GM12878 (cell line): ENCODE results near the gene SOBP. TPM values are rescaled to one million over a fixed set of nuclear protein-coding genes. Genes with fewer than 3 reads are reported as not detected.
A peak's percentile ranks its signal among the peaks of the same experiment; 100 is the strongest.

Experiments used
- CHD2 ChIP-seq: IDR thresholded peaks from 2 replicates; pipeline ENCODE4 v1.6.1; 2011; ENCODE audit warnings: low read depth, low read length, improper control_type of control experiment, borderline replicate concordance
- CUX1 ChIP-seq: IDR thresholded peaks from 2 replicates; pipeline ENCODE4 v1.6.1; 2012; ENCODE audit warnings: improper control_type of control experiment, low read depth, low read length; ENCODE audit not compliant: insufficient replicate concordance
- IKZF1 ChIP-seq: fragments of 450-650 bp; conservative IDR thresholded peaks from 2 replicates; pipeline ENCODE4 v1.6.1; 2017; ENCODE audit warnings: antibody characterized with exemption, mild to moderate bottlenecking
- KLF5 ChIP-seq: fragments of 450-650 bp; IDR thresholded peaks from 2 replicates; pipeline ENCODE4 v1.6.1; 2014; ENCODE audit warnings: mild to moderate bottlenecking; ENCODE audit not compliant: partially characterized antibody
- RAD21 ChIP-seq: IDR thresholded peaks from 2 replicates; pipeline ENCODE4 v1.6.1; 2011; ENCODE audit warnings: mild to moderate bottlenecking, low read depth, low read length, moderate library complexity; ENCODE audit not compliant: insufficient read depth
- ZBTB4 ChIP-seq: fragments of 450-650 bp; formaldehyde crosslinking; IDR thresholded peaks from 2 replicates; pipeline ENCODE4 v1.4.0; 2022; ENCODE audit warnings: mild to moderate bottlenecking, moderate library complexity
- ZNF384 ChIP-seq: IDR thresholded peaks from 2 replicates; pipeline ENCODE4 v1.6.1; 2012; ENCODE audit warnings: low read depth, mild to moderate bottlenecking, low read length, improper control_type of control experiment, borderline replicate concordance
- ZNF687 ChIP-seq: fragments of 450-650 bp; IDR thresholded peaks from 2 replicates; pipeline ENCODE4 v1.6.1; 2017; ENCODE audit warnings: mild to moderate bottlenecking, moderate library complexity
- polyA plus RNA-seq, 11 experiments: library from polyadenylated mRNA; depleted of rRNA in 4 of 11; unstranded in 6 of 11; stranded (reverse) in 5 of 11; fragments of >200 nt; fragmentation: Nextera tagmentation in 4 of 11; fragmentation: Illumina TruSeq in 1 of 11; extraction: Ambion mirVana in 4 of 11; extraction: Trizol in 1 of 11; gene quantifications; 1 replicate in 1 of 11; 2 replicates in 10 of 11; pipeline versions ENCODE4 v1.2.1 to v1.2.3, GENCODE V29; 2011 to 2016; ENCODE audit warnings: inconsistent platforms in 2 of 11, missing spikeins in 2 of 11, low read depth in 1 of 11
- total RNA-seq, 4 experiments: library from RNA; depleted of rRNA in 3 of 4; stranded (reverse); fragments of >200 nt in 3 of 4; fragmentation: Illumina TruSeq in 1 of 4; extraction: Trizol in 1 of 4; gene quantifications; 2 replicates each; pipeline versions ENCODE4 v1.2.1 to v1.2.3, GENCODE V29; 2013 to 2021

SOBP gene
- total and polyA plus RNA-seq, 10 of the 15 experiments (the other 5 are each of a cell fraction or from before 2014, with no cell fraction given), result 0.49 to 1.9 (median 0.78) TPM

- no peak for TF ChIP-seq CUX1
- no peak for TF ChIP-seq ZNF687
- peak; percentile 70 for TF ChIP-seq RAD21
- TF ChIP-seq KLF5, result no peak
- TF ChIP-seq ZBTB4 (CRISPR knock-in tag), result no peak
- peak; percentile 65; the same call in 1 of the 2 replicates for TF ChIP-seq ZNF384
- TF ChIP-seq CHD2, result no peak
- TF ChIP-seq IKZF1, result no peak
These were observed 214.6 kb downstream of the SOBP start (continued) for GRCh38 chr6:107704347-107705013.
